PC-3 (cell line): ENCODE results near the gene AMER2.

Experiments
- EZH2 ChIP-seq: fragments of 300-600 bp; sonication (generic); IDR thresholded peaks from one replicate; pipeline ENCODE4 v1.6.1; 2017; ENCODE audit warnings: antibody characterized with exemption, mild to moderate bottlenecking, low read length; ENCODE audit not compliant: unreplicated experiment
- EZH2phosphoT487 ChIP-seq: fragments of 300-600 bp; sonication (generic); IDR thresholded peaks from 2 replicates; pipeline ENCODE4 v1.6.1; 2018; ENCODE audit warnings: mild to moderate bottlenecking, antibody characterized with exemption, low read length, borderline replicate concordance
- TF ChIP-seq, protein P1 (sequence below): fragments of 300-600 bp; sonication (generic); conservative IDR thresholded peaks from 2 replicates; pipeline ENCODE4 v1.5.1; 2017; ENCODE audit warnings: antibody characterized with exemption, low read depth, mild to moderate bottlenecking, low read length

DNA sequence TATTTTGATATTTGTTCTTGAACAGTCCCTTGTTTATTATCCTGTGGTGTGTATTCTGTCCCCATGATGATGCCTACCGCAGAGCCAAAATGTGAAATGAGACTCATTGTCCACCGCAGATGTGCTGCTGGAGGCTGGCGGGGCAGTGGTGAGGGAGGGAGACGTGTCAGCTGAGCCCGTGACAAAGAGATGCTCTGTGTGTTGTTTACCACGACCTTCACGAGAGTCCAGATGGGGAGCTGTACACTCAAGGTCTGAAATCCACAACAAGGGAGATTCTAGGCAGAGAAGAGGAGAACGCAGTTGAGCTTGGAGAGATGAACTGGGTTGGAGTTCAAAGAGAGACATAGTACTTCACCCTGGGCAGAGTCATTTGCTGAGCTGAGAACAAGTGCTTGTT lies 20.8 kb upstream of the AMER2 start:
- TF ChIP-seq, protein P1, sequence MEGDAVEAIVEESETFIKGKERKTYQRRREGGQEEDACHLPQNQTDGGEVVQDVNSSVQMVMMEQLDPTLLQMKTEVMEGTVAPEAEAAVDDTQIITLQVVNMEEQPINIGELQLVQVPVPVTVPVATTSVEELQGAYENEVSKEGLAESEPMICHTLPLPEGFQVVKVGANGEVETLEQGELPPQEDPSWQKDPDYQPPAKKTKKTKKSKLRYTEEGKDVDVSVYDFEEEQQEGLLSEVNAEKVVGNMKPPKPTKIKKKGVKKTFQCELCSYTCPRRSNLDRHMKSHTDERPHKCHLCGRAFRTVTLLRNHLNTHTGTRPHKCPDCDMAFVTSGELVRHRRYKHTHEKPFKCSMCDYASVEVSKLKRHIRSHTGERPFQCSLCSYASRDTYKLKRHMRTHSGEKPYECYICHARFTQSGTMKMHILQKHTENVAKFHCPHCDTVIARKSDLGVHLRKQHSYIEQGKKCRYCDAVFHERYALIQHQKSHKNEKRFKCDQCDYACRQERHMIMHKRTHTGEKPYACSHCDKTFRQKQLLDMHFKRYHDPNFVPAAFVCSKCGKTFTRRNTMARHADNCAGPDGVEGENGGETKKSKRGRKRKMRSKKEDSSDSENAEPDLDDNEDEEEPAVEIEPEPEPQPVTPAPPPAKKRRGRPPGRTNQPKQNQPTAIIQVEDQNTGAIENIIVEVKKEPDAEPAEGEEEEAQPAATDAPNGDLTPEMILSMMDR, result no peak
- no peak for TF ChIP-seq EZH2
- TF ChIP-seq EZH2phosphoT487, result no peak
